Spleen (tissue), 7 donors: ENCODE data around the gene BATF2.

Experiments used
- POLR2A ChIP-seq, 3 donors: fragments of 450-650 bp; IDR thresholded peaks; one replicate each; pipeline ENCODE4 v1.5.1; 2017; ENCODE audit warnings: antibody characterized with exemption in 3 of 3, mild to moderate bottlenecking in 1 of 3
- POLR2AphosphoS5 ChIP-seq, 3 donors: sonication (generic); formaldehyde crosslinking; IDR thresholded peaks; one replicate each; pipeline ENCODE4 v1.5.1; 2017; ENCODE audit warnings: antibody characterized with exemption in 3 of 3
- TF ChIP-seq, protein P1 (sequence below), 11 experiments: fragments of 200-600 bp in 7 of 11; fragments of 450-650 bp in 4 of 11; sonication (generic) in 4 of 11; IDR thresholded peaks in 8 of 11; conservative IDR thresholded peaks in 3 of 11; 1 replicate in 7 of 11; 2 replicates in 4 of 11; pipeline versions ENCODE4 v1.4.0 to v1.8.0; 2016 to 2021; ENCODE audit warnings: antibody characterized with exemption in 11 of 11, inconsistent platforms in 4 of 11, mild to moderate bottlenecking in 1 of 11
- donor health status: DM: no; HTN: no; CAD: no; lungs with moderate emphysema.
- donor health status: DM: no; HTN: no; CAD: no.
- donor health status: DM: no; HTN: no; CAD: no.

- TF ChIP-seq POLR2A (IDR thresholded peaks at IDR 0.05) (no peak), POLR2AphosphoS5 (IDR thresholded peaks at IDR 0.05) (no peak)
- TF ChIP-seq, protein P1, sequence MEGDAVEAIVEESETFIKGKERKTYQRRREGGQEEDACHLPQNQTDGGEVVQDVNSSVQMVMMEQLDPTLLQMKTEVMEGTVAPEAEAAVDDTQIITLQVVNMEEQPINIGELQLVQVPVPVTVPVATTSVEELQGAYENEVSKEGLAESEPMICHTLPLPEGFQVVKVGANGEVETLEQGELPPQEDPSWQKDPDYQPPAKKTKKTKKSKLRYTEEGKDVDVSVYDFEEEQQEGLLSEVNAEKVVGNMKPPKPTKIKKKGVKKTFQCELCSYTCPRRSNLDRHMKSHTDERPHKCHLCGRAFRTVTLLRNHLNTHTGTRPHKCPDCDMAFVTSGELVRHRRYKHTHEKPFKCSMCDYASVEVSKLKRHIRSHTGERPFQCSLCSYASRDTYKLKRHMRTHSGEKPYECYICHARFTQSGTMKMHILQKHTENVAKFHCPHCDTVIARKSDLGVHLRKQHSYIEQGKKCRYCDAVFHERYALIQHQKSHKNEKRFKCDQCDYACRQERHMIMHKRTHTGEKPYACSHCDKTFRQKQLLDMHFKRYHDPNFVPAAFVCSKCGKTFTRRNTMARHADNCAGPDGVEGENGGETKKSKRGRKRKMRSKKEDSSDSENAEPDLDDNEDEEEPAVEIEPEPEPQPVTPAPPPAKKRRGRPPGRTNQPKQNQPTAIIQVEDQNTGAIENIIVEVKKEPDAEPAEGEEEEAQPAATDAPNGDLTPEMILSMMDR (IDR thresholded peaks at IDR 0.05 in 8 of 11, conservative IDR thresholded peaks at IDR 0.05 in 3 of 11), result no peak
Observed at GRCh38 chr11:64994318-64994717, 2.5 kb downstream of the BATF2 start.
